ENCODE measurements around the gene OR11G2.

GRCh38 chr14:20198991-20199390 is 8.3 kb downstream of the OR11G2 start:
- TF ChIP-seq SUZ12 (IDR thresholded peaks at IDR 0.05; ENCODE audit: extremely low read depth, insufficient read depth, insufficient read length) = no peak
- no peak for TF ChIP-seq YY1 (IDR thresholded peaks at IDR 0.05; ENCODE audit: insufficient read depth, insufficient read length)
